GM21825 (cell line): ENCODE data around the gene ATP11B.

ENCODE experiments used
- ATAC-seq: cut with Tn5 transposase; IDR thresholded peaks from one replicate; pipeline ENCODE4 v1.9.1; 2021; ENCODE audit warnings: mild to moderate bottlenecking, moderate library complexity; ENCODE audit not compliant: unreplicated experiment

The ATP11B gene

DNA sequence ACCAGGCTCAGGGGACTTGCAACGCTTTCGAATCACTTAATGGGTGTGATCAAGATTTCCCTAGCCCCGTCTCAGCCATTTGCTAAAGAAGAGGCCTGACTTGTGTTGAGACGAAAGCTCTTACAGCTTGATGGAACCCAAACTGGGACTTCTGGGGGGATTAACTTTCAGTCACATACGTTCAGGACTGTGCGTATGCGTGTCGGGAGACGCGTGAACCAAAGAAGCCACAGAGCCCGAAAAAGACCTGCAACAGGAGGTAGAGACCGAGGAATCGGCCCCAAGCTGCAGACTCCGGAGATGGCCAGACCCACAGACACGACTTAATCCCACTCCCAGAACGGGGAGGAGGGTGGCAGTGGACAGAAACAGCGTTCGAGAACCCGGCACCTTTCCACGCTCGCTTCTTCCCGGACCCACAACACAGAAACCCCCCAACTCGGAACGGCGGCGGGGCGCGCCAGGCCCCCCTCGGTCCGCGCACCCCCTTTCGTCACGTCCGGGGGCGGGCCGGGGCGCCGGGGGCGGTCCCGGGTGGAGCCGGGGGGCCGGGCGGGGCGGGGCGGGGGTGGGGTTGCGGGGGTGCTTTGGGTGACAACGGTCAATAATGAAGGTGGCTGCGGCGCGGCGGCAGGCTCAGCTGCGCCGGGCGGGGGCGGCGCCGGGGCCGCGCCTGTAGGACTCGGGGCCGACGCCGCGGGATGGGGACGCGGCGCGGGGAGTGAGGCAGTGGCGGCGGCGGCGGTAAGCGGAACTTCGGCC lies at the start of gene ATP11B:
Gene ATP11B, plus strand, starts transcription at position 604 of the 762 bp plus-strand sequence. CDS start 256 bp downstream, outside the sequence.
- peak; percentile 68 for ATAC-seq

DNA sequence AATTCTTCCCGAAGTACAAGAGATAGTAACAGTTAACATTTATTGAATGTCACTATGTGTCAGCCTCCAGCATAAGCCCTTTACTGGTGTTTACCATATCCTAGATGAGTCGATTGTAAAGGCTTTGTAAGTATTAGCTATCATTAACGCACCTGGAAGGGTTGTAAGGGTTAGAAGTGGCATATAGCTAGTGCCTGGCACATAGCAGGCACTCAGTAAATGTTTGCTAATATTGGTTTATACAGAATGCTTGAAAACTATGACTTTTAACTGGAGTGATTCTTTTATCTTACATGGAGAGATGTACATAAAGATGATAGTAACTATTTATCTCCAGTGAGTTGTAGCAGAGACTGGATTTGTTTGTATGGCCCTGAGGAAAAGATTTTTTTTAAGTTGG lies 46.3 kb upstream of the ATP11B start:
- no peak for ATAC-seq

DNA sequence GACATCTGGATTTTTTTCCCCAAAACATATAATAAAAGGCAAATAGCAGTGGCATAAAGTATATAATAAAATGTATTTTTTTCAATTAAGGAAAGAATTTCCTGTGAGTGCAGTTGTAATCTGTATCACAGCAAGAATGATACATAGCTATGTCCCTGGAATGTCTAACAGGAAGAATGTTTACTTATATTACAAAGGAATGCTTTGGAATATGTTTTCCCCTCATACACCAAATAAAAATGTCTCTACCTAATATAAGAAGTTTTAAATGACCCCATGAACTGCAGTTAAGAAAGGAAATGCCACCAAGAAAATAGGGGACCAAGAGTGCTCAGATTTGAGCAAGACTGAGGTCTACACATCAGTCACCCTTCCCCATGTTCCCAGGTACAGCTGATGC lies 38.0 kb upstream of the ATP11B start:
- ATAC-seq = no peak

DNA sequence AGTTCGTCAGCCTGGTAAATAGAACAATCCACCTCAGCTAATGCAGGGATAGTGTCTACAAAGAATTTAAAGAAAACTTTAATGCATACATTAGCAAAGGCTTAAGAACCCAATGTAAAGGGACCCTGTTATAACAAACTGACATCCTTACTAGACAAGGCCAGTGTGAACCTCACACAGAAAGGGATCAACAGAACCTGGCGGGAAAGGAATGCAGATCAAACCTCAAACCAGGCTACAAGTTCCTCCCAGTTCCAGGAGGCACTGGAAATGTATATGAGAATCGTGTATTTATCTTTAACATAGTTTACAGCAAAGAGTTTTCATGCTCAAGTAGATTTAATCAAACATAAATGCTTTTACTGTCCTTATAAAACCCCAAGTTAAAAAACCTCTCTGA lies 37.6 kb upstream of the ATP11B start:
- ATAC-seq = no peak

DNA sequence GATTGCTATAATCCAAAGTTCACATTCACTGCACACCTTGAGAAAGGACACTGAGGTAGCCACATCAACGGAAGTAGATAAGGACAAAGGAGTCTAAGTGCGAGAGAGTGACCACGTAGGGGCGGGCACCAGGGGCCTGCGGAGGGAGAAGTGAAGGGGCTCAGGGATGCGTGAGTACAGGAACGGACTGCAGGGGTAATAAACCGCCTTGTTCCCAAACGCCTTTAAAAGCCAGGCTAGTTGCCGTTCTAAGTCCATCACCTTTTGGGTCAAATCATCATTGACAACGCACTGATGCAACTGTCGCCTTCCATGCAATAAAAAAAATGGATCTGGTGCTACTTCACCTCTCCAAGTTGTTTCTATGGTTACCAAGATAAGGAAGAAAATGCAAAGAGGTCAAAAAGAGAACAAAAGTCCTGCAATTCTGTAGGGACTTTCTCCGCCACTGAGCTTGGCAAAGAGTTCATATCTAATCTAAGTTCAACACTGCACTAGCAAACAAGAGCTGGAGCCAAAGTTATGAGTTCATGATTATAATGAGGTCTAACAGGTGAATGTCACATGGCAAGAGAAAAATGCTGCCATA lies 32.6 kb upstream of the ATP11B start:
- ATAC-seq = no peak

DNA sequence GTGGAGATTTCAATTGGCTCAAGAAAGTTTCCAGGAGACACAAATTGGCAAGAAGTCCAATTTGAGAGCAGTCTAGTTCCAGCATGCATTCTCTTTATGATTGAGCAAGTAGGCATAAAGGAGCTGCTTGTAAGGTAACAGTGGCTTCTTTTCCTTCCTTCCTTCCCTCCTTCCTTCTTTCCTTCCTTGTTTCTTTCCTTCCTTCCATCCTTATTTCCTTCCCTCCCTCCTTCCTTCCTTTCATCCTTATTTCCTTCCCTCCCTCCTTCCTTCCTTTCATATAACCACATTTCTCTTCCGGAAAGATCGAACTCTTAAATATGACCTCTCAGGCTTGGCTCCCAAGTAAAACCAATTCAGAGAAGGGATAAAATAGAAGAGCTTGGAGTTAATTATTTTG lies 29.4 kb upstream of the ATP11B start:
- ATAC-seq = no peak

DNA sequence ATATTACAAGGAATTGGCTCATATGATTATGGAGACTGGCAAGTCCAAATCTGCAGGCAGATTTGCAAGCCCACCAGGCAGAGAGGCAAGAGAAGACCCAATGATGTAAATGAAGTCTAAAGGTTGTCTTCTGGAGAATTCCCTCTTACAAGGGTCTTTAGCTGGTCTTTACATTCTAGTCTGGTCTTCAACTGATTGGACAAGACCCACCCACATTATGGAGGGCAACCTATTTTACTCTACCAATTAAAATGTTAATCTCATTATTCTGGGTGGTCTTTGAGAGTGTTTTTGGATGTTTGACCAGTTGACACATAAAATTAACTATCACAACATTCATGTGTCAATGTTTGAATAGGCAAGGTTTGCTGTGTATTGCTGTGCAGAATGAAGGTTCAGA lies 28.0 kb upstream of the ATP11B start:
- no peak for ATAC-seq

DNA sequence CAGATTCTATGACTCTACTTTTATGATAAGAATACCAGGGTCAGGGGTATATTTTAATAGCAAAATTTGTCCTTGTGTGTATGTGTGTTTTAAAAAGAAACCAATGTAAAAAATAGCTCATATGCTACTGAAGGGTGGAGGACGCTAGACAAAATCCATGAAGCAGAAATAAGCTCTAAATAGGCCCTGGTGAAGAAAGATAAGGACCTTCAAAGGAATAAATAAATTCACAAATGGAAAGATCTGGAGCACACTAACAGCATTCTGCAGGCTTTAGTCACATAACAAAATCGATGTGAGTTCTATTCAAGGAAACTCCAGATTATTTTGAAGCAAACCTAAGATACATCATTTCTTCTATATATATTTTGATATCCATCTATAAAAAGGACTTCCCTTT lies 27.2 kb upstream of the ATP11B start:
- ATAC-seq = no peak

DNA sequence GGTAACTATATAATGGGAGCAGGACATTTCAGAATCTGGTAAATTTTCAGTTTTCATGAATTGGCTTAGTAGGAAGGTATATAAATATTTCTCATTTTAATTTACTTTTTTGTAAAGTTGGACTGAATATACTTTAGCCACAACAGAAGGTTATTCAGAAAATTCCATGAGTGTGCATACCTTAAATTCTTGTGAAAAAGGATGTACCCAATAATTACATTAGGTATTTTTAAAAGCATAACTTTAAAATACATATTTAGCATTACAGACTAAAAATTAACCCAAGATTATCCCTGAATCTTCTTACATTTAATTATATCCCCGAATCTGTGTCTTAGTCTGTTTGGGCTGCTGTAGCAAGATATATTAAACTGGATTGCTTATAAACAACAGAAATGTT lies 24.9 kb upstream of the ATP11B start:
- ATAC-seq = no peak

DNA sequence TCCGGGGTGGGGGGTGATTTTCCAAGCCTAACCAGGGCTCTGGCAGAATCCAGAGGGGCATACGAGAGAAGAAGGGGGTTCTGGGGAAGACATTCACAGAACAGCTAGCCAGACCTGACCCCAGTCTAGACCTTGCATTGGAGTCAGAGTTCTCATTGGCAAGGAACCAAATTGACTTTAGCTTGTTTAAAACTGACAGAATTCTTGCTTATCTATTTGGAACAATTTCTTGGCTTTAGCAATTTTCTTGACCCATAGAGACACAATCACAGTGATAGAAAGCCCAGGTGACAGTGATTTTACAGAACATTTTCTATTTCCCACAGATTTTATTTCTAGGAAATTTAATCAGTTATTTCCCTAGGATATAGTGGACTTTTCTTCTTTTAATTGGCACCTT lies 23.6 kb upstream of the ATP11B start:
- ATAC-seq = no peak

DNA sequence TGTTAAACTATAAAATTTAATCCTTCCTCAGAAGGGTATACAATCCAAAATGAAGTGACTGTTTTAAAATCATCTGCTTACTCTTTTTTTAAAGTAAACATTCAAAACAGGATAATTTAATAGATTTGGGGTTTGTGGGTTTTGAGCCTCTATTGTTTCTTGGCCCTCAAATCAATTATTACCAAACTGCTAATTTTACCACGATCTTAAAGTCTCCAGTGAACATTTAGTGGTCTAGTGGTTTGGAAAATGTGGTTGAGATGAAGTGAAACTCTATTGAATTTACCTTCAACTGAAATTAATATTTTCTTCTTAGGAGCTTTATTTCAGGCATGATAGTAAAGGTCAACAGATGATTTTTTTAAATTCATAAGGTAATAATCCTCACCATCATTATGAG lies 11.2 kb upstream of the ATP11B start:
- no peak for ATAC-seq

DNA sequence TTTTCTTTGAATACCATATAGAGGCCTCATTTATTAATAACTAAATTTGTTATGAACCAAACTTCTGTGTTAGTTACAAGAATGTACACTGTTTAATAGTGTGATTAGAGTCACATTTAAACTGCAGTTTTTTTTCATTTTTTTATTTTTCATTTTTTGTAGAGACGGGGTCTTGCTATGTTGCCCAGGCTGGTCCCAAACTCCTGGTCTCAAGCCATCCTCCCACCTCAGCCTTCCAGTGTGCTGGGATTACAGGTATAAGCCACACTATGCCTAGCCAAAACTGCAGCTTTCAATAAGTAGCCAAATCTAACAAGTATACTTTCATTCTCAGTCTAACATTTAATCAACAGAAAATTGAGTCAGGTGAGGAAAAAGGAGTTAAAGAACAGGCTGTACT lies 10.2 kb upstream of the ATP11B start:
- ATAC-seq = no peak

DNA sequence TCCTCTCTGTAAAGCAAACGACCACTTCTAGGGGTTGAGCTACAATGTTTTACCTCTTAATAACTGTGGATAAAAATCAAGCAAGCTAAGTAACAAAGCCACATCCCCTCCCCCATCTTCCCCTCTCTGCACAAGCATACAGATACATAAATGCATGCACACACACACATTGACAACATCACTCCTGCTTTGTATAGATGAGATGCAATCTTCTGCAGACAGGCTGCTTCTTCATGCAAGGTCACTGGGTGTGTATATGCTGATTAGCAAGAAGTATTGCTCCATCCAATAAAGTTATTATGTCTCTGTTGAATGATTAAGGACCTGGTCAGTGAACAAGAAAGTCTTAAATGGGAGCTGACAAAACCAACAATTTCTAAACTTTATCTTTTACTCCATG lies 8.8 kb upstream of the ATP11B start:
- no peak for ATAC-seq

DNA sequence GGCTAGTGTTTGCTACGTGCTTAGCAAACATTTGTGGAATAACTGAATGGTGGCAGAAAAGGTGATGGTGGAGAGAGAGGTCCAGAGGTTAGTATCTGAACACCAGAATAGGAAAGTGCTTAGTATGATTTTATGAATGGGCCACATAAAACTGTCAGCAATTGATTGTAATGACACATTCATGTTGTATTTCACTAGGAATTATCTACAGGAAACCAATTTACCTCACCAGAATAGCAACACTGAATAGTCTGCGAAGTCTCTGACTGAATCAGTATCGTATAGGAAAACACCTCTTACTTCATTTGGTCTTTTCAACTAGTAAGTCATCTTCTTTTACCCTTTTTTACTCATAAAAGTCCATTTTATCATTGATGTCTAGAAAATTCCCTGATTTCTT lies 8.2 kb upstream of the ATP11B start:
- no peak for ATAC-seq

DNA sequence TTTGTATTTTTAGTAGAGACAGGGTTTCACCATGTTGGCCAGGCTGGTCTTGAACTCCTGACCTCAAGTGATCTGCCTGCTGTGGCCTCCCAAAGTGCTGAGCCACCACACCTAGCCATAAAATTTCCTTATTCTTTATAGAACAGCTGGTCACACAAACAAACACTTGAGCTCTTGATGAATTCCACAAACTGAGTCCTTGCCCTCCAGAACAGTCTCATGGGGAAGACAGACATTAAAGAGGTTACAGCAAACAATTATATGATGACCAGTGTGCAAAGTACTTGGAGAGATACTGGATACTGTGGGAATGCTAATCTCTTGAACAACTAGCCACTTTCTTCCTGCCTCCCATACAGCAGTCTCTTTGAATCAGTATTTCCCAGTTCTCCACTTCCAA lies 7.5 kb upstream of the ATP11B start:
- no peak for ATAC-seq

DNA sequence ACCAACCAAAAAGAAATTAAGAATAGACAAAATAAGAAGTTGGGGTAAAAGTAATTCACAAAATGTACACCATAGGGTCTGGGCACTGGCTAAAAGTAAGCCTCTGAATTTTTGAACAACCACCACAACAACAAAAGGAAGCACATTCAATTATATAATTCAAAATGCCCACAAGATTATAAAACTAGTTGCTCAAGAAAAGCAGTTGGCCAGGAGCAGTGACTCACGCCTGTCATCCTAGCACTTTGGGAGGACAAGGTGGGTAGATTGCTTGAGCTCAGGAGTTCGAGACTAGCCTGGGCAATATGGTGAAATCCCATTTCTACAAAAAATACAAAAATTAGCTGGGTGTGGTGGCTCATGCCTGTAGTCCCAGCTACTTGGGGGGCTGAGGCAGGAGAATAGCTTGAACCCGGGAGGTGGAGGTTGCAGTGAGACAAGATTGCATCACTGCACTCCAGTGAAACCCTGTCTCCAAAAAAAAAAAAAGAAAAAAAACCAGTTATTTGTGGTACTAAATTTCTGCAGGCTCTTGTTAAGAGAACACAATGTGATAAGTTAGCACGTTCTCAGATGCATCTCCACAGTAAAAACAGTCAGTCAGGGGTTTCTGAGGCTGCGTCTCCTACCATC lies 6.6 kb upstream of the ATP11B start:
- no peak for ATAC-seq

DNA sequence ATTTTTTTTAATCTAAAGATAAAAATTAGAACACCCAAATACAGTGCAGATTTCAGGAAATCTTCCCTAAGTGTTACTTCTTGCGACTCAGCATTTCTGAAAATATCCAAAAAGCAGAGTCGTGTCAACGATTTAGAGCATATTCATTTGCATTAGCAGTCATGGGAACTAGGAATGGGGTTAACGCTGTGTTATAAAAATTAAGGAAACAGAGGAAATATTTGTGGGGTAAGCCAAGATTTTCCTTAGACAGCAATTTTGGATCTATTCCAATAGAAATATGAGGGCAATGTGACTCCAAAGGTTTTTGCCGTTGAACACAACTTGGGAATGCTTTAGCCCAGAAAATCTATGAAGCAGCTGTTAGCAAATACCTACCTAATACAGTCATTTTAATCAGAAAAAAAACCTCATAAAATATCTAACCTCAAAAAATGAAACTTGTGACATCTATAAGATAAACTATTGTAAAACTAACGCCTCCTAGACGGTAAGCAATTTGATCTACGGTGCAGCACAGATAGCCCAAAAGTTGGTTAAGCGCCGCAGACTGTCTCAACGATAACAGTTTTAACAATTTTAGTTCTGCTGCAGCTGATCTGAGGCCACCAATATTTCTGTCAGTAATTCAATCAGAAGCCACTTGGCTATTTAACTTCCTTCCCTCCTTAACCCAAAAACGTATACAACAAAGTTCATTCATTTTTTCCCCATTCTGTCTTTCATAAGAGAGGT lies 5.8 kb upstream of the ATP11B start:
- no peak for ATAC-seq

DNA sequence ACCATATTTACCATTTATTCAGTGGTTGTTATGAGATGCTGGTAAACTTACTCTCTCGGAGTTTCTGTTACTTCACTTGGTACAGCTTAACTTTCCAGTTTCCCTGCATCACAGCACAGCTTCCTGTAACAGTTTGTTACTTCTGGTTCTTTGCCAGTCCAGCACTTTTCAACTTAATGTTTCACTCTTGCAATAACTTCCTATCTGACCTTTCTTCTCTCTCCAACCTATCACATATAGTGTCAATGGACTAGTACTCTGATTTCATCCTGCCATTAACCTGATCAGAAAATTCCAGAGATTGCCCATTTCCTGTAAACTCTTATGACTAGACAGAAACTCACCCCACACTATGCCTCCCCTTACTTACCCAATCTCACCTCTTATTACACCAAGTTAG lies 3.9 kb upstream of the ATP11B start:
- peak; percentile 33 for ATAC-seq

DNA sequence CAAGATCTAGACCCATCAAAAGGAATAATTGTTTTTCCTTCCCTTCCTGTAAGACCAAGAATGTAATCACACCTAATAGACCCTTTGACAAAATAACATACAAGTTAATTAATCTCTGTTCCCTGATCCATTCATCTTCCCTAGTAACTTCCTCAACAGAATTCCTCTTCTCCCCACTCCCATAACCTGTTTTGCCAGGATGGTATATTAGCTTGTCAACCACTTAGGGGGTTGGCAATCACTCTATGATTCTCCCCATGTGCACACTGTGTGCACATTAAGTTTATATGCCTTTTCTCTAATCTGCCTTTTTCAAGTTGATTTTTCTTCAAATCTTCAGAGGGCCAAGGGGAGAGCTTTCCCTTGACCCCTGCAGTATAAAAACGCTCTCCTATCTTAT lies 2.7 kb upstream of the ATP11B start:
- ATAC-seq = no peak

DNA sequence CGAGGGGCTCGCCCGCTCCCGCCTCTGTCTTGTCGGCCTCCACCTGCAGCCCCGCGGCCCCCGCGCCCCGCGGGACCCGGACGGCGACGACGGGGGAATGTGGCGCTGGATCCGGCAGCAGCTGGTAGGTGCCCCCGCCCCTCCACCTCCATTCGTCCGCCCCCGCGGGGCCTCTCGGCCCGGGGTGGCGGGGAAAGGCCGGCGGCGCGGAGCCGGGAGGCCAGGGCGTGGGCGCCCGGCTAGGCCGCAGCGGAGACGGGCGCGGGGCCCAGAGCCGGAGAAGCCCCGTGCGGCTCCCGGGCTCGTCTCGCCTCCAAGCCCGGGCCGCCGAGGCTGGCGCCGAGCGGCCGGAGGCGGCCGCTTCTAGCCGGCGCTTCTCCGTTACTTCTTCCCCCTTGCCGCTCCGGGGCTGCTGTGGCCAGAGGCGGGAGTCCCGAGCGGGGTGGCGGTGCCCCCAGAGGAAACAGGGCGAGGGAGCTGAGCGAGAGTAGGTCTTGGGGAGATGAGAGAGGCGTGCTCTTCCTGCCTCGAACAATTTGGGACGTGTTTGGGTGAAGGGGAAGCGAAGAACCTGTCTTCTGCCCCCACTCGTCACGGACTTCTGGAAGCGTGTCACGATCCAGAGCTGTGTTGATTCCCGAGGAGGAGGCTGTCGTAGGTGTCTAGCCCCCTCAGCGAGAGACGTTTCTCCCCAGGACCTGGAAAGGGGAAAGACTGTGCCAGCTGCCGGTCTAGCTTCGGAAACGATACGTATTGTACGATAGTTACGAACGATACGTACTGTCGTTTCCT lies 555 bp downstream of the ATP11B start:
- ATAC-seq = peak; percentile 33
